ENCODE measurements around the gene MACROD1.

DNA sequence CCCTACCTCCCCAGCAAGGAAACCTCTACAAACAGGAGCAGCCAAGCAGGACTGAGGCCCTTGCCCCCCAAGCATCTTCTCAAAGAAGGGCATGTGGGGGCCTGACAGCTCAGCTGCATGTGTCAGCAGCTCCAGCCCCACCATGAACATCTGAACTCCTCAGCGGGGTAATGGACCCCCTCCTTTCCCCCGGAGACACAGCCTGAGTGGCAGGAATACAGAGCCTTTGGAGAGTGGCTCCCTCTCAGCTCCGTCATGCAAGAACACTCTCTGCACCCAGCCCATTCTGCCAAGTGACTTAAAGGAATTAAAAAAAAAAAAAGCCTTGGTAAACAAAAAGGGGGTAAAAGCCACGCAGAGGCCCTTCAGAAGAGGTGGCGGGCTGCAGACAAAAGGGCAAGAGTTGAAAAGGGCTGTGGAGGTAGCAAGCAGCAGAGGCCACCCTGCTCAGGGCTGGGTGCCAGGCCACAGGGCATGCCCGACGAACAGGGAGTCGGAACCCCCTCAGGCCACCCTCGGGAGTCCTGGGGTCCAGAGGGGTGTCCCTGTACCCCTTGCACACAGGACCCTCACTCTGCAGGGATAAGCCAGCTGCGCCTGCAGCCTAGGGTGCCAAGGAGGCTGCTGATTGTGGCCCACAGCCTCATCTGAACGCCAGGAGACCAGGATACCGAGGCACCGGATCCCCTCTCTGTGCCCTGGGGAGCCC is 62.5 kb downstream of the MACROD1 start:
- TF ChIP-seq, protein P1, sequence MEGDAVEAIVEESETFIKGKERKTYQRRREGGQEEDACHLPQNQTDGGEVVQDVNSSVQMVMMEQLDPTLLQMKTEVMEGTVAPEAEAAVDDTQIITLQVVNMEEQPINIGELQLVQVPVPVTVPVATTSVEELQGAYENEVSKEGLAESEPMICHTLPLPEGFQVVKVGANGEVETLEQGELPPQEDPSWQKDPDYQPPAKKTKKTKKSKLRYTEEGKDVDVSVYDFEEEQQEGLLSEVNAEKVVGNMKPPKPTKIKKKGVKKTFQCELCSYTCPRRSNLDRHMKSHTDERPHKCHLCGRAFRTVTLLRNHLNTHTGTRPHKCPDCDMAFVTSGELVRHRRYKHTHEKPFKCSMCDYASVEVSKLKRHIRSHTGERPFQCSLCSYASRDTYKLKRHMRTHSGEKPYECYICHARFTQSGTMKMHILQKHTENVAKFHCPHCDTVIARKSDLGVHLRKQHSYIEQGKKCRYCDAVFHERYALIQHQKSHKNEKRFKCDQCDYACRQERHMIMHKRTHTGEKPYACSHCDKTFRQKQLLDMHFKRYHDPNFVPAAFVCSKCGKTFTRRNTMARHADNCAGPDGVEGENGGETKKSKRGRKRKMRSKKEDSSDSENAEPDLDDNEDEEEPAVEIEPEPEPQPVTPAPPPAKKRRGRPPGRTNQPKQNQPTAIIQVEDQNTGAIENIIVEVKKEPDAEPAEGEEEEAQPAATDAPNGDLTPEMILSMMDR (IDR thresholded peaks at IDR 0.05), result no peak
- no peak for TF ChIP-seq POLR2A (IDR thresholded peaks at IDR 0.05)
